SK-N-SH treated with all-trans-retinoic acid at 6 μM for 48 hours (cell line): Measurements from ENCODE around the gene LMF1.

Experiments
- ARNTL ChIP-seq: fragments of 450-650 bp; formaldehyde crosslinking; IDR thresholded peaks from 2 replicates; pipeline ENCODE4 v1.5.0; 2020; ENCODE audit warnings: low read depth, mild to moderate bottlenecking, moderate library complexity, borderline replicate concordance
- BACH2 ChIP-seq: fragments of 250-450 bp; sonication (Bioruptor Pico); IDR thresholded peaks from 2 replicates; pipeline ENCODE4 v1.9.0; 2021; ENCODE audit warnings: mild to moderate bottlenecking, borderline replicate concordance
- CSRNP3 ChIP-seq: fragments of 250-450 bp; sonication (Bioruptor Pico); IDR thresholded peaks from 2 replicates; pipeline ENCODE4 v1.5.1; 2021; ENCODE audit warnings: mild to moderate bottlenecking, moderate library complexity
- ESRRG ChIP-seq: fragments of 250-450 bp; sonication (Bioruptor Pico); IDR thresholded peaks from 2 replicates; pipeline ENCODE4 v1.6.1; 2021; ENCODE audit warnings: mild to moderate bottlenecking
- GLIS3 ChIP-seq: fragments of 250-450 bp; sonication (Bioruptor Pico); IDR thresholded peaks from 2 replicates; pipeline ENCODE4 v1.5.0; 2020; ENCODE audit warnings: mild to moderate bottlenecking, moderate library complexity
- ISL1 ChIP-seq: fragments of 250-450 bp; sonication (Bioruptor Pico); IDR thresholded peaks from 2 replicates; pipeline ENCODE4 v2.1.2; 2022; ENCODE audit warnings: mild to moderate bottlenecking, moderate library complexity
- POU6F1 ChIP-seq: fragments of 250-450 bp; sonication (Bioruptor Pico); IDR thresholded peaks from 2 replicates; pipeline ENCODE4 v1.8.0; 2021; ENCODE audit warnings: low read depth, mild to moderate bottlenecking, moderate library complexity, borderline replicate concordance
- SNAI2 ChIP-seq: fragments of 250-450 bp; sonication (Bioruptor Pico); IDR thresholded peaks from 2 replicates; pipeline ENCODE4 v1.5.0; 2020; ENCODE audit warnings: mild to moderate bottlenecking, moderate library complexity
- TCF4 ChIP-seq: fragments of 250-450 bp; sonication (Bioruptor Pico); IDR thresholded peaks from 2 replicates; pipeline ENCODE4 v1.8.0; 2021; ENCODE audit warnings: mild to moderate bottlenecking, moderate library complexity, borderline replicate concordance
- ZC3H10 ChIP-seq: fragments of 250-450 bp; sonication (Bioruptor Pico); IDR thresholded peaks from 2 replicates; pipeline ENCODE4 v1.5.1; 2021; ENCODE audit warnings: mild to moderate bottlenecking, moderate library complexity
- ZFP30 ChIP-seq: fragments of 450-650 bp; formaldehyde crosslinking; IDR thresholded peaks from 2 replicates; pipeline ENCODE4 v1.5.0; 2022; ENCODE audit warnings: mild to moderate bottlenecking, moderate library complexity
- ZNF565 ChIP-seq: fragments of 450-650 bp; formaldehyde crosslinking; conservative IDR thresholded peaks from 2 replicates; pipeline ENCODE4 v1.5.0; 2020; ENCODE audit warnings: low read depth, mild to moderate bottlenecking, moderate library complexity
- ZNF70 ChIP-seq: fragments of 450-650 bp; formaldehyde crosslinking; IDR thresholded peaks from 2 replicates; pipeline ENCODE4 v1.5.0; 2020; ENCODE audit warnings: mild to moderate bottlenecking, moderate library complexity
- TF ChIP-seq, protein P1 (sequence below): fragments of 250-450 bp; sonication (Bioruptor Pico); IDR thresholded peaks from 2 replicates; pipeline ENCODE4 v1.8.0; 2020; ENCODE audit warnings: mild to moderate bottlenecking, moderate library complexity, borderline replicate concordance

DNA sequence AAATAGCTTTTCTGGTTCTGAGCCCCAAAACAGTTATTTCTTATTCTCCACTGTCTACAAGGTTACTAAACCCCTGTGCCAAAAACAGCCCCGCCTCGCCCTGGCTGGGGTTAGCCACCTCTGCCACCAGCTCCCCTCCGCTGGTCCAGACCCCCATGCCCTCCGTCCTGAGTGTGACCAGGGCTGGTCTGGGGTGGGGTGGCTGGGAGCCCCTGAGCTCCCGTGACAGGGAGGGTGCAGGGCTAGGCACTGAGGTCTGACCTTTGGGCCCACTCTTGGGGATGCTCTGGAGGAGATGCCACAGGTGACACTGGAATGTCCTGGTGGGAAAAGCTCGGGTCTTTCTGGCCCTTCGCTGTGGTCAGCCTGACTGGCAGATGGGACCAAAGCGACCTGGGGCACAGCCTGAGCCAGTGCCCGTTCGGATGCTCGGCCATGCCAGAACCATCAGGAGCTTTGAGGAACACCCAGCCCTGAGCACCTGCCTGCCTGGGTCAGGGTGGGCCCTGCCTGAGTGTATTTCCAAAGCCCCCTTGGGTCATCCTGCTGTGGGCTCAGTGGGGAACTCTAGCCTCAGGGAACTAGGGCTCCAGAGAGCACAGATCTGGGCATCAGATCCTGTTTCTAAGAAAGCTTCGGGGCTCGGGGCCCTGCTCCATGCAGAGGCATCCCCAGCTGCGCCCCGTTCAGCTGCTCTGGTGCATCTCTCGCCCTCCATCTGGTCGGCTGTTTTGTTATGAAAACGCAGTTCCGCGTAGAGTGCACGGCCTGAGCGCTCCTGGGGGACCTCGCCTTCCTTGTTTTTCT is 98.1 kb downstream of the LMF1 start:
- TF ChIP-seq ZC3H10 (CRISPR knock-in tag), result no peak
- TF ChIP-seq, protein P1, sequence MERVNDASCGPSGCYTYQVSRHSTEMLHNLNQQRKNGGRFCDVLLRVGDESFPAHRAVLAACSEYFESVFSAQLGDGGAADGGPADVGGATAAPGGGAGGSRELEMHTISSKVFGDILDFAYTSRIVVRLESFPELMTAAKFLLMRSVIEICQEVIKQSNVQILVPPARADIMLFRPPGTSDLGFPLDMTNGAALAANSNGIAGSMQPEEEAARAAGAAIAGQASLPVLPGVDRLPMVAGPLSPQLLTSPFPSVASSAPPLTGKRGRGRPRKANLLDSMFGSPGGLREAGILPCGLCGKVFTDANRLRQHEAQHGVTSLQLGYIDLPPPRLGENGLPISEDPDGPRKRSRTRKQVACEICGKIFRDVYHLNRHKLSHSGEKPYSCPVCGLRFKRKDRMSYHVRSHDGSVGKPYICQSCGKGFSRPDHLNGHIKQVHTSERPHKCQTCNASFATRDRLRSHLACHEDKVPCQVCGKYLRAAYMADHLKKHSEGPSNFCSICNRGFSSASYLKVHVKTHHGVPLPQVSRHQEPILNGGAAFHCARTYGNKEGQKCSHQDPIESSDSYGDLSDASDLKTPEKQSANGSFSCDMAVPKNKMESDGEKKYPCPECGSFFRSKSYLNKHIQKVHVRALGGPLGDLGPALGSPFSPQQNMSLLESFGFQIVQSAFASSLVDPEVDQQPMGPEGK (CRISPR knock-in tag), result no peak
- no peak for TF ChIP-seq SNAI2 (CRISPR knock-in tag)
- no peak for TF ChIP-seq ZNF565 (CRISPR knock-in tag)
- TF ChIP-seq ESRRG (CRISPR knock-in tag), result no peak
- TF ChIP-seq GLIS3 (CRISPR knock-in tag), result no peak
- TF ChIP-seq ISL1 (CRISPR knock-in tag), result no peak
- no peak for TF ChIP-seq CSRNP3 (CRISPR knock-in tag)
- no peak for TF ChIP-seq ZFP30
- no peak for TF ChIP-seq ZNF70 (CRISPR knock-in tag)
- no peak for TF ChIP-seq ARNTL (CRISPR knock-in tag)
- TF ChIP-seq BACH2, result no peak
- no peak for TF ChIP-seq POU6F1
- TF ChIP-seq TCF4 (CRISPR knock-in tag), result no peak
